GM21717 (cell line): Measurements from ENCODE around the gene PCDH7.

Source experiments
- ATAC-seq: cut with Tn5 transposase; IDR thresholded peaks from one replicate; pipeline ENCODE4 v1.9.1; 2021; ENCODE audit warnings: mild to moderate bottlenecking, moderate library complexity; ENCODE audit not compliant: unreplicated experiment

Gene PCDH7

GRCh38 chr4:30720021-30720660, at the start of gene PCDH7:
Gene PCDH7 (plus strand): TSS chr4:30720369. CDS start chr4:30721423, 1,054 bp downstream.
- no peak for ATAC-seq

GRCh38 chr4:30671926-30672448, 48.2 kb upstream of the PCDH7 start:
- ATAC-seq: no peak

- no peak for ATAC-seq
Measured at GRCh38 chr4:30696191-30696590, 24.0 kb upstream of the PCDH7 start.

GRCh38 chr4:30714408-30715031, 5.6 kb upstream of the PCDH7 start:
- no peak for ATAC-seq

- ATAC-seq: no peak
Measured at GRCh38 chr4:30716158-30716557, 4.0 kb upstream of the PCDH7 start.

GRCh38 chr4:30716681-30717207, 3.4 kb upstream of the PCDH7 start:
- ATAC-seq: peak; percentile 49

GRCh38 chr4:30717208-30718020, 2.8 kb upstream of the PCDH7 start:
- ATAC-seq: peak; percentile 44

GRCh38 chr4:30718021-30718542, 2.1 kb upstream of the PCDH7 start:
- ATAC-seq: no peak

GRCh38 chr4:30718641-30719453, 1.3 kb upstream of the PCDH7 start:
- ATAC-seq: no peak

- no peak for ATAC-seq
Measured at GRCh38 chr4:30719454-30720020, 632 bp upstream of the PCDH7 start.

GRCh38 chr4:30720661-30721184, 554 bp downstream of the PCDH7 start:
- ATAC-seq: no peak

GRCh38 chr4:30721185-30722091, 1.3 kb downstream of the PCDH7 start:
- ATAC-seq: no peak

GRCh38 chr4:30722092-30722358, 1.9 kb downstream of the PCDH7 start:
- ATAC-seq: no peak

- no peak for ATAC-seq
Measured at GRCh38 chr4:30722359-30723200, 2.4 kb downstream of the PCDH7 start.

GRCh38 chr4:30723201-30723955, 3.2 kb downstream of the PCDH7 start:
- no peak for ATAC-seq

GRCh38 chr4:30724247-30724646, 4.1 kb downstream of the PCDH7 start:
- ATAC-seq: no peak

- ATAC-seq: no peak
Measured at GRCh38 chr4:30725562-30725961, 5.4 kb downstream of the PCDH7 start.
